ENCODE results near the gene MPPED2. TPM values are rescaled to one million over a fixed set of nuclear protein-coding genes. Genes with fewer than 3 reads are reported as not detected.

The MPPED2 gene
- total and polyA plus RNA-seq, 2 experiments from 2014 or later, result 7.0 to 7.6 TPM

DNA sequence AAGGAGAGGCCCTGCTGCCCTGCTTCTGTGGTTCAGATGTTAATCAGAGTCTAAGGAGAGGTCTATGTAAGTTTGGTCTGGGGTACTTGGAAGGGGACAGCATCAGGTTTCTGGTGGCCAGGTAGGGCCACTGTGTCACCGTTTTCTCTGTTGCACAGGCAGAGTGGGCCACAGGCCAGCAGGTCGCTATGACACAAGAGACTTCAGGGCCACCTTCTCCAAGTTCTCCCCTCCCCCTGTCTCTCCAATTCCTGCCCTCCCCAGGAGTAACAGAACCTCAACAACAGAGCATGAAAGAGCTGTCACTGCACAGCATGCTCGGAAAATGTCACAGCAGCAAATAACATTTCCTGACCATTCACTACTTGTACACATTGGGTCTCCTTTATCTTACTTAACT, 58.6 kb downstream of the MPPED2 start:
- no peak for DNase-seq (ENCODE audit: low spot score)
- H3K36me3 ChIP-seq (replicated peaks; ENCODE audit: insufficient read depth, low read depth), result no peaks in the 10 kb centered on the region
- H3K9me2 ChIP-seq (replicated peaks; ENCODE audit: insufficient read depth), result no peaks in the 10 kb centered on the region
- H3K9me3 ChIP-seq (ENCODE audit: low read depth), result no peaks in the 10 kb centered on the region
- H3K4me2 ChIP-seq, result no peak overlapping the region
- 89% methylated on average over 3 of the region's 3 CpGs for WGBS (ENCODE audit: low lambda C conversion rate, missing lambda C conversion rate)
- no peaks in the 10 kb centered on the region for H3K79me2 ChIP-seq
- H3K4me3 ChIP-seq, result no peak overlapping the region
- H3K4me1 ChIP-seq (ENCODE audit: insufficient read depth), result no peaks in the 10 kb centered on the region
- H3K27ac ChIP-seq, result no peak overlapping the region
- no peak overlapping the region for H2AFZ ChIP-seq
- TF ChIP-seq EZH2 (IDR thresholded peaks at IDR 0.05; ENCODE audit: borderline replicate concordance), result no peak
- no peak for TF ChIP-seq EZH2phosphoT487 (IDR thresholded peaks at IDR 0.05; ENCODE audit: low read depth, severe bottlenecking, unreplicated experiment)
- TF ChIP-seq, protein P1, sequence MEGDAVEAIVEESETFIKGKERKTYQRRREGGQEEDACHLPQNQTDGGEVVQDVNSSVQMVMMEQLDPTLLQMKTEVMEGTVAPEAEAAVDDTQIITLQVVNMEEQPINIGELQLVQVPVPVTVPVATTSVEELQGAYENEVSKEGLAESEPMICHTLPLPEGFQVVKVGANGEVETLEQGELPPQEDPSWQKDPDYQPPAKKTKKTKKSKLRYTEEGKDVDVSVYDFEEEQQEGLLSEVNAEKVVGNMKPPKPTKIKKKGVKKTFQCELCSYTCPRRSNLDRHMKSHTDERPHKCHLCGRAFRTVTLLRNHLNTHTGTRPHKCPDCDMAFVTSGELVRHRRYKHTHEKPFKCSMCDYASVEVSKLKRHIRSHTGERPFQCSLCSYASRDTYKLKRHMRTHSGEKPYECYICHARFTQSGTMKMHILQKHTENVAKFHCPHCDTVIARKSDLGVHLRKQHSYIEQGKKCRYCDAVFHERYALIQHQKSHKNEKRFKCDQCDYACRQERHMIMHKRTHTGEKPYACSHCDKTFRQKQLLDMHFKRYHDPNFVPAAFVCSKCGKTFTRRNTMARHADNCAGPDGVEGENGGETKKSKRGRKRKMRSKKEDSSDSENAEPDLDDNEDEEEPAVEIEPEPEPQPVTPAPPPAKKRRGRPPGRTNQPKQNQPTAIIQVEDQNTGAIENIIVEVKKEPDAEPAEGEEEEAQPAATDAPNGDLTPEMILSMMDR (IDR thresholded peaks at IDR 0.05; ENCODE audit: poor library complexity), result no peak
- no peaks in the 10 kb centered on the region for H3K27me3 ChIP-seq
- H4K20me1 ChIP-seq (ENCODE audit: insufficient read depth, poor library complexity, severe bottlenecking), result no peaks in the 10 kb centered on the region

DNA sequence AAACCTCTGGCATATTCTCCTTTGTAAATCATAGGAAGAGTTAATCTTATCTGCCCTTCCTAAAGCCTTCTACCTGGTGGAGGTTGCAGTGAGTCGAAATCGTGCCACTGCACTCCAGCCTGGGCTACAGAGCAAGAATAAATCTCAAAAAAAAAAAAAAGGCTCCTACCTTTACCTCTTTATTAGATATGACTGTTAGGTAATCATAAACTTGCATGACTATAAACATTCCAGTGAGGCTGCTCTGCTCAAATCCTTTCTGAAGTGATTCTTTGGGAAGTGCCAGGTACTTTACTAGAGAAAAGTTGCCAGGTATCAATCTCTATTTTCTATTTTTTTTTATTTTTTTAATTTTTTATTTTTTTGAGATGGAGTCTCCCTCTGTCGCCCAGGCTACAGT, 59.6 kb downstream of the MPPED2 start:
- H3K36me3 ChIP-seq (replicated peaks; ENCODE audit: insufficient read depth, low read depth), result no peaks in the 10 kb centered on the region
- no peak overlapping the region for H3K4me3 ChIP-seq
- TF ChIP-seq, protein P1 (IDR thresholded peaks at IDR 0.05; ENCODE audit: poor library complexity), result no peak
- TF ChIP-seq EZH2phosphoT487 (IDR thresholded peaks at IDR 0.05; ENCODE audit: low read depth, severe bottlenecking, unreplicated experiment) (no peak), EZH2 (IDR thresholded peaks at IDR 0.05; ENCODE audit: borderline replicate concordance) (no peak)
- no peak overlapping the region for H3K4me2 ChIP-seq
- no peak overlapping the region for H2AFZ ChIP-seq
- no peaks in the 10 kb centered on the region for H4K20me1 ChIP-seq (ENCODE audit: insufficient read depth, poor library complexity, severe bottlenecking)
- peaks cover 4% of the 10 kb centered on the region for H3K4me1 ChIP-seq (ENCODE audit: insufficient read depth)
- no peaks in the 10 kb centered on the region for H3K27me3 ChIP-seq
- H3K9me3 ChIP-seq (ENCODE audit: low read depth), result no peaks in the 10 kb centered on the region
- 58% methylated on average over 3 of the region's 3 CpGs for WGBS (ENCODE audit: low lambda C conversion rate, missing lambda C conversion rate)
- H3K79me2 ChIP-seq, result no peaks in the 10 kb centered on the region
- no peak for DNase-seq (ENCODE audit: low spot score)
- H3K27ac ChIP-seq, result no peak overlapping the region
- no peaks in the 10 kb centered on the region for H3K9me2 ChIP-seq (replicated peaks; ENCODE audit: insufficient read depth)

DNA sequence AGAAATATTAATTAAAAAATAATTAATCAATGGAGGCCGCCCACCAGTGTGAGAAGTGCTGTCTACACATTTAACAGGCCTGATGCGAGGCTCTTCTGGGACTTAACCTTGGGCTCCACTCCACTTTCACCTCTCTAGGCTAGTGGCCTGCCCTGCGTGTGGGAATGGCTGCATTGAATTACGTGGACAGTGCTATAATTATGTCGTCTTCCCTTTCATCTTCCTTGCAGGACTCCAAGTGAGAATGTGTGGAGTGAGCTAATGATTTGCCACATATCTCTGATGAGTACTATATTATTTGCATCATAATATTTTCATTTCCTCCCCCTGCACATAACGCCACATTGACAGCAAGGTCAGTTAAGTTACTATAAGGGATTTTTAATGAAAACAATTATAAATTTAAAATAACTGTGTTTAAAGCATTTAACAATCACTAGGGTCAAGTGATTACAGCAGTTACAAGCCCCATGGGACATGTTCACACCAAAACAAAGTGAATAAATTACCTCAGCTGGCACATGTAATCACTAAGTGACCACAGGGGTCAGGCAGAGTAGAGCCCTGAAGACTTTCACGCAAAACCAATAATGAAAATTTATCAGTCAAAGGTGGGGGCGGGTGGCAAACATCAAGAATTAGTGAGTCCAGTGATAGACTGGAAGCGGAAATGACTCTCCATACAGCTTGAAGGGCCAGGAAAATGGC, 63.5 kb downstream of the MPPED2 start:
- no peaks in the 10 kb centered on the region for H3K9me2 ChIP-seq (replicated peaks; ENCODE audit: insufficient read depth)
- H3K27me3 ChIP-seq, result no peaks in the 10 kb centered on the region
- H3K4me3 ChIP-seq, result no peak overlapping the region
- no peak for DNase-seq (ENCODE audit: low spot score)
- H3K9me3 ChIP-seq (ENCODE audit: low read depth), result no peaks in the 10 kb centered on the region
- H3K36me3 ChIP-seq (replicated peaks; ENCODE audit: insufficient read depth, low read depth), result no peaks in the 10 kb centered on the region
- no peaks in the 10 kb centered on the region for H3K79me2 ChIP-seq
- WGBS (ENCODE audit: low lambda C conversion rate, missing lambda C conversion rate), result 86% methylated on average over 9 of the region's 9 CpGs
- no peak for TF ChIP-seq EZH2phosphoT487 (IDR thresholded peaks at IDR 0.05; ENCODE audit: low read depth, severe bottlenecking, unreplicated experiment)
- no peak for TF ChIP-seq EZH2 (IDR thresholded peaks at IDR 0.05; ENCODE audit: borderline replicate concordance)
- TF ChIP-seq, protein P1 (IDR thresholded peaks at IDR 0.05; ENCODE audit: poor library complexity), result no peak
- H2AFZ ChIP-seq, result no peak overlapping the region
- H4K20me1 ChIP-seq (ENCODE audit: insufficient read depth, poor library complexity, severe bottlenecking), result no peaks in the 10 kb centered on the region
- no peak overlapping the region for H3K27ac ChIP-seq
- peaks cover 6% of the 10 kb centered on the region for H3K4me1 ChIP-seq (ENCODE audit: insufficient read depth)
- no peak overlapping the region for H3K4me2 ChIP-seq

Measured in hepatocyte (in vitro differentiated cells).